H54 (cell line): Measurements from ENCODE around the gene ULK4.

ENCODE experiments used
- DNase-seq: peaks from one replicate; pipeline ENCODE4 v3.0.0; 2011; ENCODE audit warnings: low spot score, mixed read lengths; ENCODE audit not compliant: insufficient read length
- FAIRE-seq: peaks from 3 replicates; lab custom pipeline; 2011; peaks lifted over from hg19 to GRCh38; lab: Jason Lieb, UNC
- POLR2A ChIP-seq: IDR thresholded peaks from 2 replicates; pipeline ENCODE4 v1.6.1; 2011; ENCODE audit warnings: low read depth, mild to moderate bottlenecking, low read length

ULK4 gene

DNA sequence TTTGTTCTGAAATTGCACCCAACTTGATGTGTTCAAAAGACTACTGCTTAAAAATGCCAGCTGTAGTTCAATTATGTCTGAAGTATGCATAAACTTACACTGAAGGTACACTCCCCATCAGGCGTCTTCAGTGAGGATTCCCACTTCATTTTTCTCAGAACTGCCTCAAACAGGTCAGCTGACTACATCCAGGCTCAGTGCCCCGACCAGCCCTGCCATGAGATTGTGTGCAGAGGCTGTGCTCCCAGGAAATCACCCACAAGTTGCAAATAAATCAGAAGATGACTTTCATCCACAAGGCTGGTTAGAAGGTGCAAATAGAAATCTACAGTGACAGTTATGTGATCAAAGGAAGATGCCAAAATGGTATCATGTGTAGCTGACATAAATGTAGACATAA lies 711.1 kb downstream of the ULK4 start:
- no peak for TF ChIP-seq POLR2A
- FAIRE-seq (no peak), DNase-seq (no peak)

DNA sequence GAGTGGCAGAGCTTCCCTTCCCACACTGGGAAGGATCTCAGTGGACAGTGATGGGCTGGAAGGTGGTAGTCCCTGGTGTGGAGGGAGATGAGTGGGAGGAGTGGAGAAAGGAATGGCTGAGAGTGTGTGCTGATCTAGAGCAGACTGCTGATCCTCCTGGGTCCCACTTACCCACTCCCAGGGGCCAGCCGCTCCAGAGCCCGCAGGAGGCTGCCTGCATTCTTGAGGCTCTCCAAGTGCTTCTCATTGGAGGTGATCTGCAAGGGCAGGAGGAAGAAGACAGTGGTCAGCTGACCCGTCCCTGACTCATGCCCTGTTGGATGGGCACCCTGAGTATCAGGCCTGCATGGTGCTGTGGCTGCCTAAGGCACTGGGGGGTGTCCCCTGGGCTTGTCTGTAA lies 712.6 kb downstream of the ULK4 start:
- no peak for TF ChIP-seq POLR2A
- DNase-seq (no peak), FAIRE-seq (no peak)

DNA sequence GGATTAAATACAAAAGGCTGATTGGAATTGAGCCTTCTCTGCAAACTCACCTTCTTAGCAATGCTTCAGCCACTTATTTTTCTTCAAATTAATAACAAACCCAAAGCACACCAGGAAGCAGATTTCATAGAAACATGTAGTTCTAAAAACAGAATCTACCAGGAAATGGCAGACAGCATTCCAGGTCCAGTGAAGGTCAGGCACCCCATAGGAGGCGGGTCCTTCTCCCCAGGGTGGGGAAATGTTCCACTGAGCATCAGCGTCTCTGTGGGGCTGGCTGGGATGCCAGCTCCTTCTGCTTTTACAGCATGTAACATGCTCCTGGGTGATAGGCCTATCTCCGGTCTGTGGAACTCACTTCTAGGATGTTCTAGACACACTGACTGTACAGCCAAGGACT lies 713.4 kb downstream of the ULK4 start:
- DNase-seq = no peak
- TF ChIP-seq POLR2A = no peak
- FAIRE-seq = no peak

DNA sequence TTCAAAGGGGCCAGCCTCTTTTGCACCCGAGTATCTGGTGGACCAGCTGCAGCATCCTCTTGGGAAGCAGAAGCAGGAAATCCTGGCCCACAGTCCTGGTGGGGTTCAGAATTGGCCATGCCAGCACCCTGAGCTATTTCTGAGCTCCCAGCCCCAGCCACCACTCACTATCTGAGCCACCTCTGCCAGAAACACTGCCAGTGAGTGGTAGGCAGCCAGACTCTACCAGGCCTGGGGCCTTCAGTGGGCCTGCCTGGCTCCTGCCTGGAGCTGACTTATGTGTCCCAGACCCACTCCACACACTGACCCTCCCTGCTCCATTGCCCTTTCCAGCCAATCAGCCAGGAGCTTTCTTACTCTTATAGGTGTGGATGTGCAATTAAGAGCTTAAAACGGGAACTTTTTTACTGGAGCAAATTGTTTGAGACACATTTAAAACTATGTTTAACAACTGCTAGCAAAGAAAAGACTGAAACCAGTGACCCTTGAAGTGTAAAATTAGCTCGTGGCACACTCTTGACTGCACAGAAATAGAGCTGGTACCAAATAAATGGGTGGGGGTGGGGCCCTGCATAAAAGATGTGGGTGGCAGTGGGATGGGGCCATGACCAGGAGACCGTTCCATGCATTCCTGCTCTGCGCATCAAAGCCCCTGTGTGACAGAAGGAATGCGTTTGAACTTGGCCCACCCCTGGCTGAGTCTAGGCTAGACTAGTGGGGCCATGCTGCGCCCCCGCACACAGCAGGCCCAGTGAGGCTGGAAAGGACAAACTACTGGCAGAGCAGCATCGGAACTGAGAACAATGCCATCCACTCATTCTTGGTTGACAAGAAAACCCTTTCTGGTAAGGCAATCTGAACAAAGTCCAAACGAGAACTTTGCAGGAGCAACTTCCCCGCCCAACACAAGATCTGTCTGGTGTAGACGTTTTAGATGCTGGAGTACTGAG lies 714.6 kb downstream of the ULK4 start:
- FAIRE-seq (no peak), DNase-seq (no peak)
- no peak for TF ChIP-seq POLR2A

DNA sequence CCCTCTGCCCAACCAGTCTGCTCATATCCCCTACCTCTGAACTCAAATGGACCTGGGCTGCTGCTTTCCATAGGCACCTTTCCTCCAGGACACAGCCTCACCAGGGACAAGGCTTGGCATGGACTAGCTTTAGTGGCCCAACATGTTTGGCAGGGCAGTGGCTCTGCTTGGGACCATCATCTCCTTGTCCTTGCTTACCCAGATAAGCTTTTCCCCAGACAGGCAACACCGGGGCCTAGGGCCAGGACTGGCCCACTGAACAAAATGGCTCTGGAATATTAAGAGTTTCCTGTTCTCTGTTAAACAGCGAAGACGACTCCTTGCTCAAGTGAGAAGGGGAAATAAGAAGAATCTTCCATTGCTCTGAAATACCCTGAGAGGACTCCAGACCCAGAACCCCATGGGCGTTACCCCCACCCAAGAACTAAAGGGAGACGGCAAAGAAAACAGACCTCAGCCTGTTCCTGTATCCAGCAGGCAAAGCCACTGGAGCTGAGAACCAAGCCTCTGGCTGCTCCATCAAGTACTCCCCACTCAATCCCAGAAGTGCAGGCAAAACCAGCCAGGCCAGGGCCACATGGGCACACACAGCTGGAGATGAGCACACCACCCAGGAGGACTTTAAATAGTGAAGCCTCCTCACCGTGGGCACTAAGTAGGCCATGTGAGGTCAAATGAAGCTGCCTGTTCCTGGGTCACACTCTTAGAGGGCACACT lies 717.1 kb downstream of the ULK4 start:
- FAIRE-seq (no peak), DNase-seq (no peak)

DNA sequence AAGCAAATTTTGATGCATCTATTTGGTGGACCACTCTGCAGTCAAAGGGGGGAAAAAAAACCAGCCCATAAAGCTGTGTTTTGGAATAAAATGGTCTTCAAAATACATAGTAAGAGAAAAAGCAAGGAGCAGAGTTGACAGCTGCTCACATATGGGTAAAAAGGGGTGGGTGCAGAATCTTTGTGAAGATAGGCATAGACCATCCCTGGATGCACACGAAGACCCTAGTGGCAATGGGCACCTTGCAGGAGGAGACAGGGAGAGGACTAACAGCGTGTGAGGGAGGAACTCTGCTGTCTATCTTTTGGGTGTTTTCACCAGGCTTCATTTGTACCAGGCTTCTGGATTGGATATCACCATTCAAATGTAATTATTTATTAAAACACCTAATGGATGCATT lies 718.7 kb downstream of the ULK4 start:
- FAIRE-seq (no peak), DNase-seq (no peak)
- TF ChIP-seq POLR2A = no peak

More for the DNA sequence above, 717.1 kb downstream of the ULK4 start:
- TF ChIP-seq POLR2A = no peak

DNA sequence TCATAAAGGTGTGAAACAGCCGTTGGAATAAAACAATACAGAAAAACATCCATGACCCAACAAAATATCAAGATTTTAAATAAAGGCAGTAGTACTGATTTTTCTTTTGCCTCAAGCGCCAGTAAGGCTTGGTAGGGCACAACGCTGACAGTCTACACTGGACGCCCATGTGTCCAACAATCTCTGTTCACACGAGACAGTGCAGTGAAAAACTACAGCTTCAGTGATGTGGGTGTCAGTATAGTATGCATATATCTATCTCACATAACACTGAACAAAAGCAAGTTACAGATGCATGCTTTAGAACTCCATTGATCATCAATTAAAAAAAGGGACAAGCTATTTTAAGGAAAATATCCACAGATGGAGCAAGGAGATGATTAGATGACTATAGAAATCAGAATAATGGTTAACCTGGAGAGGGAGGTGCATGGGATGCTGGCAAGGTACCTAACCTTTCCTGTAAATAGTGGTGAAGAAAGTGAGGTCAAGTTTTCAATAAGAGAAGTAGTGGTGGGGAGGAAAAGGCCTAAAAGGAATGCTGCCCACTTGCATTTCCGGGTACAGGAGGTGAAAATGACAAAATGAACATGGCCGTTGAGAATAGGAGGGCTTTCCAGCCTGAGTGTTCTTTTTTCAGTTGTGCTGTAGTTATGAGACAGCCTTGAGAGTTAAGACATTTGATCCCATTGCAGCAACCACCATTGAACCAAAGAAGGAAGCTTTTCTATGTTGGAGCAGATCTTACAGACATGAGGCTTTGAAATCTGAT lies 719.9 kb downstream of the ULK4 start:
- no peak for TF ChIP-seq POLR2A
- DNase-seq (no peak), FAIRE-seq (no peak)

DNA sequence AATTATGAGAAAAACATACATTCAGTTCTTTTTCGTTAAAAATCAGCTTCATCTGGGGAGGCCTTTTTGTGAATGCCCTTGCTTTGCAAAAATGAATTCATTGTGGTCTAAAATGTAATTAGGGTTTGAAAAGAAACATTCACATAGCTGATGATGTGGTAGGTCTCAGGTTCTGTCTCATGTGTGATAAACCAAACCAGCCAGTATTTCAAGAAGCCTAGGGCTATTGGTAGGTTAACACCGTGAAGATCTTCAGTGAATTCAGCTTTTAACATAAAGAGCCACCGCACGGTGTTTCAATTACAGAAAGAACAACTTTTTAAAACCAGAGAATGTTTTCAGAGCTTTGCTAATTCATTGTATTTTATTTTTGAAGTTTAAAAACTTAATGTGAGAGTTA lies 720.7 kb downstream of the ULK4 start:
- DNase-seq (no peak), FAIRE-seq (no peak)
- no peak for TF ChIP-seq POLR2A

DNA sequence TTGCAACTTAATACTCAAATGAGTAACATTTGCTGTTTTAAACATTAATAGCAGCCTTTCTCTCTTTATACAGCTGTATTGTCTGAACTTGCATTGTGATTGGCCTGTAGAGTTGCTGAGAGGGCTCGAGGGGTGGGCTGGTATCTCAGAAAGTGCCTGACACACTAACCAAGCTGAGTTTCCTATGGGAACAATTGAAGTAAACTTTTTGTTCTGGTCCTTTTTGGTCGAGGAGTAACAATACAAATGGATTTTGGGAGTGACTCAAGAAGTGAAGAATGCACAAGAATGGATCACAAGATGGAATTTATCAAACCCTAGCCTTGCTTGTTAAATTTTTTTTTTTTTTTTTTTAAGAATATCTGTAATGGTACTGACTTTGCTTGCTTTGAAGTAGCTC lies 722.3 kb downstream of the ULK4 start:
- TF ChIP-seq POLR2A = no peak
- FAIRE-seq = no peak
- no peak for DNase-seq

DNA sequence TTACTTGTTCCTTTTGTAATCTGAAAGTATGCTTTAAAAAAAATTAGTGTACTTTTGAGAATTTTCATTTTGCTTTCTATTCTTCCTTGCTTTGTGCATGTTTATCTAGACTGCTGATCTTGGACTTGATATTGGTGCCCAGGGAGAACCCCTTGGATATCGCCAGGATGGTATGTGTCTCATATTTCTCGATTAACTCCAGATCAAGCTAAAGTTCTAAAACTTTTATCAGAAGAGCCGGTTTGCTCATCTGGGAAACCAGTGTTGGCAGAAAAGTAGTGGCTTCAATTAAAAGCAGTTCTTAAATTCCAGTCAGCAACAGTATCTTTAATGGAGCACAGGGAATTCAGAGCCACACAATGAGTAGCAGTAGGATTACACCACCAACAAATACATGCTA lies 724.0 kb downstream of the ULK4 start:
- FAIRE-seq = no peak
- DNase-seq = no peak
- TF ChIP-seq POLR2A = no peak

DNA sequence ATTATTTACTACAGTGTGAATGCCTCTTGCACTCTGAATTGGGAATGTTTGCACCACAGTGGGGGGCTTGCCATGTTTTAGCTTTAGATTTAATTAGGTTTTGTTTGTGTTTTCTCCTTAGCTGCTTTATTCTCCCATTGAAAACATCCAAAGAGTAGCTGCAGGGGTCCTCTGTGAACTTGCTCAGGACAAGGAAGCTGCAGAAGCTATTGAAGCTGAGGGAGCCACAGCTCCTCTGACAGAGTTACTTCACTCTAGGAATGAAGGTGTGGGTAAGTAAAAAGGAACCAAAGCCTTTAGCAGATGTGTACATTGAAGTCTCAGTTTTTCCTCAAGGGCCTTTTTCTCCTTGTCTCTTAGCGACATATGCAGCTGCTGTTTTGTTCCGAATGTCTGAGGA lies 725.7 kb downstream of the ULK4 start:
- DNase-seq (no peak), FAIRE-seq (no peak)
- no peak for TF ChIP-seq POLR2A

DNA sequence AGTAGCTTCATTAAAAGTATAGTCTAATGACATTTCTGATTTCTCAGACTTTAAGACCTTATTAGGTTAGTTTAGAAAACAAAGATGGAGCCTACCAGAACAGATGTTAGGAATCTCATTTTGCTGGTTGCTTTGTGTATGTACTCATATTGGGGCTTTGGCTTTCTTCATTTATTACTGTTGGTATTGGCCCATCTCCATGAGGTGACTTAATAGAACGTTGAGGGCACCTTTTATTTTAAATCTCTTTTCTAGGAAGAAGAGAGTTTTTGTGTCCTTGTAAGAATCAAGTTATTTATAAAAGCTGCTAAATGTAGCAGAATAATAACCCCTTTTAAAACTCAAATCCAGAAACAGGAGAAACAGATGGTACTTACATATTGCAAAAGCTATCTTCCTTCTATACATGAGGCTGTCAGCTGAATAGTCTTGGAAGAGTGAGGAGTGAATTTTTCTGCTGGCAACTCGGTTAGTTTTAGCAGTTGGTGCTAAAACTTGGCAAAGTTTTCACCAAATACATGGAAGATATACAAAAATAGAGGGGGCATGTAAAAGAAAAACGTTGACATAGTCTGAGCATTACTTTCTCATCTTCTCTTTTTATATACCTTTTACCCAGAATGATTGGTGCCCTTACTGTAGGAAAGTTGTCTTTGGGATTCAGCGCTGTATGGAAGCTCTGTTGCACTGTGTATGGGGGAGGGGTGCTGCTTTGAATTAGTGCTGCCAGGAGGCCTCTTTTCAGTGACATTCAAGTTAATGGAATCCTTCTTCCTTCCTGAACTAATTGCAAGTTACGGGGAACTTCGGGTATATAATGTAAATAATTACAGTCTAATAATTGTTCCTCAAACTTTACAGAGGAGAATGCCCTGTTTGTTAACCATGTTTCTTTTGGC lies 726.8 kb downstream of the ULK4 start:
- DNase-seq = no peak
- no peak for TF ChIP-seq POLR2A

More for the DNA sequence above, 726.8 kb downstream of the ULK4 start:
- no peak for FAIRE-seq
